Activated CD8-positive, alpha-beta memory T cell treated with anti-CD3 and anti-CD28 coated beads, Interleukin-2, amount 50 U/mL, for 24 hours (primary cell): Measurements from ENCODE around the gene FOXL2.

Source experiments
- DNase-seq: peaks from one replicate; pipeline ENCODE4 v3.0.0-alpha.2; 2020; ENCODE audit errors: extremely low read depth

FOXL2 gene

GRCh38 chr3:138945709-138946662 lies 951 bp downstream of the FOXL2 start:
- no peak for DNase-seq

DNA sequence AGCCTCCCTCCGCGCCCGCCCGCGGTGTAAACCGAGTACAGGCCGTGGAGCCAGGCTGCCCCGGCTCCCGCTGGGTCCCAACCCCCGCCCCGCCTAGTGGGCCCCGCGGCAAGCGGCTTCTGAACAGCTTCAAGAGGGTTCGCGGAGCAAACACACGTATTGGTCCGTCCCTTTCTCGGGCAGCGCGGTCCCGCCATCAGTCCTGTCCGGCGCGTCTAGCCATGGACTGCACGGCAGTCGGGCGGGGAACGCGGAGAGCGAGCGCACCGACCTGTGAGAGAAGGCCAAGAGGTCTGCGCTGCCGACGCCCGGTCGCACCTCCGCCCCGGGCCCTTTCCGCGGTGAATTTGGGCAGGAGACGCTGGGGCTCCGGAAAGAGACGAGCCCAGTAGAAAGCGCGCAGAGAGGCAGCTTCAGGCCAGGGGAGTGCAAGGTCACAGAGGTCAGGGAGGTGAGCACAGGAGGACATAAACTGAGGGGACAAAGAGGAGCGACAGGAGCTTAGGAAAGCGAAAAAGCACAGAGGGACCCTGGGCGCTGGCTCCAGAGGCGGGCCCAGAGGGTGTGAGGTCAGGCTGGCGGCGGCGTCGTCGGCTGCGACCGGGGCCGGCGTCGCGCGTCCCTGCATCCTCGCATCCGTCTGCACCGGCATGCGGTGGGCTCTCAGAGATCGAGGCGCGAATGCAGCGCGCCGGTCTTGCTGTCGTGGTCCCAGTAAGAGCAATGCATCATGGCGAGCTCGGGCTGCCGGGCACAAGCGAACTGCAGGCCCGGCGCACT lies 1.8 kb downstream of the FOXL2 start:
- DNase-seq, result no peak

- no peak for DNase-seq
Measured at GRCh38 chr3:138944654-138944928, 2.3 kb downstream of the FOXL2 start.

GRCh38 chr3:138943724-138944653 lies 2.9 kb downstream of the FOXL2 start:
- no peak for DNase-seq

DNA sequence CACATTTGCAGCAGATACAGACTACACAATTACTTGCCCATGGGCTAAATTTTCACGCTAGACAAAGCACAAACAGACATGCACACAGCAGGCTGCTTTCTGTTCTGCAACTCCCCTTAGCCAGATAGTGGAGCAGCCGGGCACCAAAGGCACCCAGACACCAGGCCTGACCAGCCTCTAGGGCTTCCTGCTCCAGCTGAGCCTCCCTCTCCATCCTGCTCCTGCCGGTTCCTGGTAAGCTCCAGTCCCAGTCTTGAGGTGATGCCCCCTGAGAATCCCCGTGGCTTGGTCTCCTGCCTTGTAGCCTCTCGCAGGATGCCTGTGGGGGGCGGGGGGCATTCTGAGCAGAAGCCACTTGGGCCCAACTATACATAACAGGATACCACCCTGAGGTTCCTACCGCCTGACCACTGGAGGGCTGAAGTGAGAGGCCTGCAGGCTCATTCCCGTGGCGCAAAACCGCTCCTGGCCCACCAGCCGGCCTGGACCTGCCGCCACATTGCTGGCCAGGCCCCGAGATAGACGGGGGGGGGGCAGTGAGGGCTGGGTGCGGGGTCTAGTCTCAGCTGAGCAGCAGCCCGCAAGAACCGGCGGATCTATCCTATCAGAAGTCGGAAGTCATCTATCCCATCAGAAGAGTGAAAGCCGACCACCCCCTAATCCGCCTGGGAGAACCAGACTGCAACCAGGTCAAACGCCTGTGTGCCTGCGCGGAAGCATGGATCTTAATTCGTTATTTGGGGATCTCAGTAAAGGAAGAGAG lies 3.9 kb downstream of the FOXL2 start:
- DNase-seq, result no peak

- no peak for DNase-seq
Measured at GRCh38 chr3:138942271-138942670, 4.7 kb downstream of the FOXL2 start.

DNA sequence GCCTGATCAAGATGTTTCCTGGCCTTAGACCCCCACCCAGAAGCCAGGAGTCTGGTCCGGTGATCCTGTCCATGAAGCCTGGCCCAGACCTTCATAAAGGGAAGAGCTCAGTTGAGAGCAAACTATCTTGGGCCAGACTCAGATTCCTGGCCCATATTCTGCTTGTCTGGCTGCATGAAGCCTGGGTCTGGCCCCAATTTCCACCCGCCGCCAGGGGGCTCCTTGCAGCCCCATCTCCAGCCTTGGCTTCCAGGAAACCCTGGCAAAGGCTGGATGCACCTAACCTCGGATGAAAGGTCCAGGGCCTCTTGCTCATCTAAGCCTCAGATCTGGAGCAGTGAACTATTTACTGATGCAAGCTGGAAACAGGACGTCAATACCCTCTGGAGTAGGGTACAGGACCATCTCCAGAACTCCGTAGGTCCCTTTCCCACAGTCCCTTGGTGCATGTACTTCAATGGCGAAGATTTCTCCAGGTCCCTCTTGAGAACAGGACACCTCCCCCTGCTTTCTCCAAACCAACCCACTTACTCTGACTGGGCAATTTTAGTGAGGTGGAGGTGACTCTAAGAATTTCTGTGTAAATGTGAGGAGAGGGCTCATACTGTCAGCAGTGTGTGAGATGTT lies 5.6 kb downstream of the FOXL2 start:
- no peak for DNase-seq

GRCh38 chr3:138940446-138940845 lies 6.5 kb downstream of the FOXL2 start:
- no peak for DNase-seq

- no peak for DNase-seq
Measured at GRCh38 chr3:138939561-138940241, 7.2 kb downstream of the FOXL2 start.

GRCh38 chr3:138938877-138939560 lies 7.9 kb downstream of the FOXL2 start:
- no peak for DNase-seq

GRCh38 chr3:138938056-138938876 lies 8.7 kb downstream of the FOXL2 start:
- no peak for DNase-seq

DNA sequence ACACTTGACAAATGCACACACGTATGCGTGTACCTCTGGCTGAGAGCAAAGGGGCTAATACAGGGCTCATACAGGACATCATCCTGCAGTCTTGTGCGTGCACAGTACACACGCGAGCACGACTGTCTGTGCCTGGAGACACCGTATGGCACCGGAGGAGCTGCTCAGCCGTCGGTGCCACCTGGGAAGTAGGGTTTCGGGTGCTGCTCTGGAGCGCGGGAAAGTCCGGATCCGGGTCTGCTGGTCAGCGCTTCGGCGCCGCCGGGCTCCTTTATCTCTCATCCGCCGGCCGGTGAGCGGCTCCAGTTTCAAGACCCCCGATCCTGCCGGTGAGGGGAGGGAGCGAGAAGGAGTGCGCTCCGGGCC lies 9.3 kb downstream of the FOXL2 start:
- no peak for DNase-seq

DNA sequence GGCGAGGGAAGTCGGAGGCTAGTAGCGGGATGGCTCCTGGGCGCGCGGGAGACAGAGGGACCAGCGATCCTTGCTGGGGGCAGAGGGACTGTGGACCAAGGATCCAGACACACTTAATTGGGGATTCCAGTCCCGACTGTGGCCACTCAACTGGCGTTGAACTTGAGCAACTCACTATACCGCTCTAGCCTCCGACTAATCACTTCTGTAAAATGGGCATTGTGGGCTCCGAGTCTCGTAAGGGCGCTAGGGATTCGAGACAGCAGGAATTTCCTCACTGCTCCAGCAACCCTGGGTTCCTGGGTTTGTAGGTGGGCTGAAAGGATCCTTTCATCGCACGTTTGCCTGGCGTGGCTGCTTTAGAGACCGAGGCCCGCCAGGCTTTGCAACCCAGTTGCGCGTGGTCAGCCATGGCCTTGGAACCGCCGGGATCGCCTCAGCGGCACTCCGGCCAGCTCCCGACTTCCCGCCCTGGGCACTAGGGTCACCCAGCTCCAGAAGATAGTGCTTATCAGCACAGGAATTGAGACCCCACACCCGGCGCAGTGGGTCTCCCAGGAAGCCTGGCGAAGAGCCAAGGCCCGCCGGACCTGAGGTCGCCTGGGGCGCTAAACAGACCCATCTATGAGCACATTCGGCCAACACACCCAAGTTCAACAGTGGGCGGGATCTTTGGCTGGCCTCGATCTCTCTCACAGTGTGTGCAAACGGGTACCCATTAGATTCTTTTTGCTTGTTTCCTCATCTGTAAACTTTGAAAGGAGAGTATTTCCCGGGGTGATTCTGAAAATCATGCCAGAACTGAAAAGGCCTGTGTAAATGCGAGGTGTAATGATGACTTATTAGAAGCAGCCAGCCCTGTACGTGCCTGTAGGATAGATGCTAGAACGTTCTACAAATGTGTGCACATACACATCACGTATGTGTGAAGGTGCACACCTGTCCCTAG lies 9.9 kb downstream of the FOXL2 start:
- DNase-seq, result no peak

- peak; percentile 37 for DNase-seq
Measured at GRCh38 chr3:138935863-138936740, 10.8 kb downstream of the FOXL2 start.

DNA sequence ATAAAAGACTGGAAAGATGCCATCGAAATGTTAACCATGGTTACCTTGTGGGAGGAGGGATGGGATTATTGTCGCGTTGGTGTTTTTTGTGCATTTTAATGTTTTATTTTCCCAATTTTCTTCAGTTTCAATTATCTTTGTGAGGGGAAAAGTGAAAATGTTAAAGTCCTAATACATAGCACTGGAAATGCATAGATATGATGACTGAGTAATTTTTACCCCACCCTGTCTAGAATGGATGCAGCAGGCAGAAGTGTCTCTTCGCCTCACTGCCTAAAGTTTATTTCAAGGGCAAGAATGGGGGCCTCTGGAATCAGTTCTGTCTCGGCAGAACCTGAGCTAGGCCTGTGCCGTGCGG lies 11.5 kb downstream of the FOXL2 start:
- DNase-seq, result no peak

- no peak for DNase-seq
Measured at GRCh38 chr3:138933981-138934691, 12.8 kb downstream of the FOXL2 start.
